IMR-90 (cell line): ENCODE results near the gene KCNV2. TPM values are rescaled to one million over a fixed set of nuclear protein-coding genes. Genes with fewer than 3 reads are reported as not detected.

Experiments
- ATAC-seq: fragments of 200-7000 bp; cut with Tn5 transposase; 2 replicates; pipeline ENCODE4 v1.9.1; 2020; ENCODE audit warnings: low read depth, mild to moderate bottlenecking, moderate library complexity
- BruUV-seq: library from RNA; stranded (reverse); fragments of 400-500 nt; replicated peaks from 2 replicates; lab custom pipeline; 2021; lab: Mats Ljungman, UMichigan
- CTCF ChIA-PET: fragments of 300-600 bp; formaldehyde crosslinking; extraction: SDS; loops from one replicate; lab custom pipeline; 2021; ENCODE audit warnings: antibody characterized with exemption; lab: Yijun Ruan, JAX
- POLR2A ChIA-PET: fragments of 300-600 bp; sonication (Branson Sonifier 250); formaldehyde crosslinking; loops from one replicate; lab custom pipeline; 2022; ENCODE audit warnings: antibody characterized with exemption; ENCODE audit not compliant: unreplicated experiment; lab: Charles Lee
- DNase-seq: peaks from one replicate; pipeline ENCODE4 v3.0.0; 2013
- H2AFZ ChIP-seq: replicated peaks from 2 replicates; pipeline ENCODE3; 2013; ENCODE audit warnings: low read length, mild to moderate bottlenecking; ENCODE audit not compliant: poor library complexity
- H2AK5ac ChIP-seq: 2 replicates; pipeline ENCODE4 v1.6.1; 2013; ENCODE audit warnings: low read depth, low read length, inconsistent platforms
- H2AK9ac ChIP-seq: replicated peaks from 2 replicates; pipeline ENCODE3; 2013; ENCODE audit warnings: mild to moderate bottlenecking, low read depth, low read length, moderate library complexity; ENCODE audit not compliant: poor library complexity
- H2BK120ac ChIP-seq: 2 replicates; pipeline ENCODE4 v1.6.1; 2013; ENCODE audit warnings: low read depth, low read length, inconsistent platforms
- H2BK15ac ChIP-seq: 3 replicates; pipeline ENCODE4 v1.6.1; 2013; ENCODE audit warnings: low read depth, low read length, inconsistent platforms
- H2BK20ac ChIP-seq: 2 replicates; pipeline ENCODE4 v1.6.1; 2013; ENCODE audit warnings: low read depth, mild to moderate bottlenecking, inconsistent platforms, low read length, moderate library complexity
- H2BK5ac ChIP-seq: 2 replicates; pipeline ENCODE4 v1.6.1; 2013; ENCODE audit warnings: mild to moderate bottlenecking, low read depth, low read length, inconsistent platforms; ENCODE audit not compliant: poor library complexity, severe bottlenecking
- H3K14ac ChIP-seq: replicated peaks from 2 replicates; pipeline ENCODE4 v1.6.1; 2013; ENCODE audit warnings: low read depth, low read length, inconsistent platforms
- H3K18ac ChIP-seq: 2 replicates; pipeline ENCODE4 v1.6.1; 2013; ENCODE audit warnings: low read depth, low read length, control low read depth
- H3K23ac ChIP-seq: 2 replicates; pipeline ENCODE4 v1.6.1; 2013; ENCODE audit warnings: low read depth, low read length, inconsistent platforms
- H3K27ac ChIP-seq: 2 replicates; pipeline ENCODE4 v1.5.1; 2013; ENCODE audit warnings: mild to moderate bottlenecking, control low read depth, low read length; ENCODE audit not compliant: insufficient read depth
- H3K27me3 ChIP-seq: 2 replicates; pipeline ENCODE4 v1.6.1; 2013; ENCODE audit warnings: low read length; ENCODE audit not compliant: control insufficient read depth, insufficient read depth
- H3K36me3 ChIP-seq: 2 replicates; pipeline ENCODE4 v1.6.1; 2013; ENCODE audit warnings: low read length, mixed read lengths; ENCODE audit not compliant: control insufficient read depth, insufficient read depth
- H3K4ac ChIP-seq: 2 replicates; pipeline ENCODE4 v1.6.1; 2013; ENCODE audit warnings: low read depth, low read length, inconsistent platforms
- H3K4me1 ChIP-seq: 2 replicates; pipeline ENCODE4 v1.6.1; 2013; ENCODE audit warnings: low read length, mixed read lengths; ENCODE audit not compliant: control insufficient read depth, insufficient read depth
- H3K4me2 ChIP-seq: 2 replicates; pipeline ENCODE4 v1.6.1; 2013; ENCODE audit warnings: low read depth, mild to moderate bottlenecking, control low read depth, low read length, moderate library complexity
- H3K4me3 ChIP-seq: 2 replicates; pipeline ENCODE4 v1.5.1; 2013; ENCODE audit warnings: low read depth, mild to moderate bottlenecking, control low read depth, low read length, moderate library complexity; ENCODE audit not compliant: insufficient read depth
- H3K56ac ChIP-seq: 2 replicates; pipeline ENCODE4 v1.6.1; 2013; ENCODE audit warnings: low read length, inconsistent platforms; ENCODE audit not compliant: insufficient read depth; ENCODE audit errors: extremely low read depth
- H3K79me1 ChIP-seq, 2 experiments: 2 replicates each; pipeline ENCODE4 v1.6.1; 2013; ENCODE audit warnings: low read length in 2 of 2, inconsistent platforms in 1 of 2, low read depth in 1 of 2
- H3K9ac ChIP-seq: 2 replicates; pipeline ENCODE4 v1.6.1; 2013; ENCODE audit warnings: low read depth, low read length, control low read depth
- H3K9me1 ChIP-seq: 2 replicates; pipeline ENCODE4 v1.6.1; 2013; ENCODE audit warnings: low read length, inconsistent platforms; ENCODE audit not compliant: insufficient read depth
- H3K9me3 ChIP-seq: 2 replicates; pipeline ENCODE4 v1.6.1; 2013; ENCODE audit warnings: low read length; ENCODE audit not compliant: control insufficient read depth, insufficient read depth
- H4K20me1 ChIP-seq: 2 replicates; pipeline ENCODE4 v1.6.1; 2013; ENCODE audit warnings: low read length, inconsistent platforms; ENCODE audit not compliant: insufficient read depth
- H4K5ac ChIP-seq: 2 replicates; pipeline ENCODE4 v1.6.1; 2013; ENCODE audit warnings: mild to moderate bottlenecking, low read depth, low read length, control low read depth
- H4K8ac ChIP-seq, 2 experiments: 2 replicates each; pipeline ENCODE4 v1.6.1; 2013; ENCODE audit warnings: low read depth in 2 of 2, low read length in 2 of 2, control low read depth in 1 of 2, inconsistent platforms in 1 of 2
- H4K91ac ChIP-seq: 2 replicates; pipeline ENCODE4 v1.6.1; 2013; ENCODE audit warnings: low read depth, low read length, inconsistent platforms; ENCODE audit not compliant: insufficient read depth
- MAZ ChIP-seq: IDR thresholded peaks from 2 replicates; pipeline ENCODE4 v1.6.1; 2012; ENCODE audit warnings: low read depth, mild to moderate bottlenecking, low read length, improper control_type of control experiment, moderate library complexity, borderline replicate concordance
- NFE2L2 ChIP-seq: fragments of 150-350 bp; IDR thresholded peaks from 2 replicates; pipeline ENCODE4 v1.6.1; 2016; ENCODE audit warnings: low read depth, mild to moderate bottlenecking, low read length
- POLR2A ChIP-seq: IDR thresholded peaks from 2 replicates; pipeline ENCODE4 v1.6.1; 2012; ENCODE audit warnings: mild to moderate bottlenecking, low read depth, low read length
- RCOR1 ChIP-seq: IDR thresholded peaks from 2 replicates; pipeline ENCODE4 v1.6.1; 2012; ENCODE audit warnings: mild to moderate bottlenecking, low read length, improper control_type of control experiment; ENCODE audit not compliant: insufficient replicate concordance
- RFX5 ChIP-seq: IDR thresholded peaks from 2 replicates; pipeline ENCODE4 v1.8.0; 2012; ENCODE audit warnings: low read depth, mild to moderate bottlenecking, low read length, moderate library complexity
- SMC3 ChIP-seq: fragments of 150-350 bp; IDR thresholded peaks from 2 replicates; pipeline ENCODE4 v1.6.1; 2016; ENCODE audit warnings: low read depth, mild to moderate bottlenecking, antibody characterized with exemption, low read length, moderate library complexity
- USF2 ChIP-seq: fragments of 150-350 bp; IDR thresholded peaks from 2 replicates; pipeline ENCODE4 v1.6.1; 2017; ENCODE audit warnings: mild to moderate bottlenecking, antibody characterized with exemption, low read length, low read depth
- WGBS, 2 experiments: methylation state at CpG; one replicate each; pipeline versions ENCODE4 v1.1.5 to v1.1.7; 2013; ENCODE audit warnings: missing lambda C conversion rate in 2 of 2; ENCODE audit not compliant: insufficient read length in 1 of 2; ENCODE audit errors: extremely low coverage in 2 of 2; 5-methylcytosine and 5-hydroxymethylcytosine counted together
- dilution Hi-C: fragments of 300-500 bp; cut with HindIII; formaldehyde crosslinking; loops from one replicate; pipeline ENCODE4 v1.14.3; 2018; ENCODE audit warnings: low sequenced_read_pairs; ENCODE audit not compliant: unreplicated experiment
- in situ Hi-C: fragments of 300-500 bp; cut with MboI; formaldehyde crosslinking; loops from 3 replicates; pipeline ENCODE4 v1.14.3; 2019; ENCODE audit warnings: low sequenced_read_pairs, inconsistent platforms, mixed read lengths
- intact Hi-C: fragments of 100-400 bp; cut with micrococcal nuclease; formaldehyde crosslinking; loops from 2 replicates; pipeline ENCODE4 v1.10.0; 2022
- polyA plus RNA-seq, 3 experiments: library from polyadenylated mRNA; depleted of rRNA; stranded (reverse); fragments of >200 nt; gene quantifications; 2 replicates each; pipeline ENCODE4 v1.2.3, GENCODE V29; 2012; ENCODE audit warnings: low replicate concordance in 1 of 3
- total RNA-seq: library from RNA; depleted of rRNA; stranded (reverse); fragments of >200 nt; gene quantifications from 2 replicates; pipeline ENCODE4 v1.2.3, GENCODE V29; 2012

The KCNV2 gene
- total and polyA plus RNA-seq, 2 of the 4 experiments (the other 2 are of a cell fraction) = not detected

GRCh38 chr9:2765250-2765880, 48.1 kb downstream of the KCNV2 start:
- Histone ChIP-seq H2AK5ac (0 out of 2 replicates have a peak overlapping the region, but pooled peaks have one; percentile 49), H3K4ac (no peak overlapping the region), H3K79me1 (peaks cover 2 to 13% of the 10 kb centered on the region in 2 experiments; a peak in 2 of 4 replicates), H2BK120ac (0 out of 2 replicates have a peak overlapping the region, but pooled peaks have one; percentile 32), H2AFZ (no peak overlapping the region), H3K36me3 (peaks cover 12% of the 10 kb centered on the region), H3K18ac (peak overlapping the region; percentile 55; the same call in 1 of the 2 replicates), H3K56ac (no peak overlapping the region), H2BK20ac (no peak overlapping the region), H3K14ac (no peak overlapping the region), H3K9me3 (no peaks in the 10 kb centered on the region), H3K9ac (no peak overlapping the region), H4K8ac (peak overlapping the region; percentile 9 to 31; a peak in 2 of 4 replicates), H2BK15ac (0 out of 3 replicates have a peak overlapping the region, but pooled peaks have one; percentile 2), H3K23ac (no peak overlapping the region; the same call in 1 of the 2 replicates), H3K9me1 (peaks cover 9% of the 10 kb centered on the region), H3K27ac (no peak overlapping the region), H3K27me3 (no peaks in the 10 kb centered on the region), H4K5ac (peak overlapping the region; percentile 84), H3K4me2 (no peak overlapping the region), H3K4me1 (peaks cover 13% of the 10 kb centered on the region; the same call in 1 of the 2 replicates), H3K4me3 (no peak overlapping the region), H4K91ac (no peak overlapping the region), H4K20me1 (no peaks in the 10 kb centered on the region), H2BK5ac (peak overlapping the region; percentile 55), H2AK9ac (no peak overlapping the region)
- TF ChIP-seq USF2 = no peak
- no peak for TF ChIP-seq RCOR1
- no peak for TF ChIP-seq SMC3
- TF ChIP-seq POLR2A = no peak
- no peak for TF ChIP-seq NFE2L2
- no peak for TF ChIP-seq RFX5
- TF ChIP-seq MAZ = no peak
- ATAC-seq (peak; percentile 12; the same call in 1 of the 2 replicates), DNase-seq (no peak)
- in situ Hi-C loops = no loop called here
- ChIA-PET POLR2A (no interaction called here), CTCF (no interaction called here)
- intact Hi-C loops = no loop called here
- BruUV-seq = no TSS peak
- dilution Hi-C loops = no loop called here
- WGBS, 2 experiments = 100% methylated on average over 2 of the region's 4 CpGs; no CpG with 5 or more reads in 1 of the 2 experiments
